ENCODE measurements around the gene WWOX.

WWOX gene

DNA sequence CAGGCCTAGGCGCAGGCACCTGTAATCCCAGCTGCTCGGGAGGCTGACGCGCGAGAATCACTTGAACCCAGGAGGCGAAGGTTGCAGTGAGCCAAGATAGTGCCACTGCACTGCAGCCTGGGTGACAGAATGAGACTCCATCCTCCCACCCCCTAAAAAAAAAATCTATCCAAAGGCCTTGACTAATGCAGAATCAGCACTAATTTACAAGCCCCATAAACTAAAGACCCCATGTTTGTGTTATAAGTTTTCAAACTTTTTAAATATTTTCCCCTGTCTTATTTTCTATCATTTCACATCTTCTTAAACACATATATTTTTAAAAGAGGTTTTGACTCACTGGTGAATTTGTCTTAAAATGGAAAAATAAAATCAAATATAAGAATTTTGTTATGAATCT is 713.1 kb downstream of the WWOX start:
- H4K91ac ChIP-seq (ENCODE audit: low read depth, low read length), result no peak overlapping the region
- no peak overlapping the region for H2BK120ac ChIP-seq (ENCODE audit: insufficient read depth, low read length, poor library complexity)
- no CpG with 5 or more reads among the region's 6 CpGs for WGBS (ENCODE audit: extremely low coverage, insufficient coverage, insufficient read length)
- H4K12ac ChIP-seq (ENCODE audit: low read depth, low read length), result no peak overlapping the region
- no peak overlapping the region for H3K9ac ChIP-seq (ENCODE audit: low read length)
- H3K79me2 ChIP-seq (ENCODE audit: control insufficient read depth, insufficient read depth, low read length, poor library complexity), result no peaks in the 10 kb centered on the region
- no peak overlapping the region for H2AFZ ChIP-seq (ENCODE audit: insufficient read depth, low read length, poor library complexity)
- no peak overlapping the region for H3K4me3 ChIP-seq (ENCODE audit: low read depth, low read length)
- H3K4me1 ChIP-seq (ENCODE audit: control insufficient read depth in 1 of 2, insufficient read depth in 2 of 2, low read length in 2 of 2), result no peaks in the 10 kb centered on the region
- no peak overlapping the region for H2BK5ac ChIP-seq (ENCODE audit: low read depth, low read length, poor library complexity)
- H3K4me2 ChIP-seq (ENCODE audit: low read length), result no peak overlapping the region
- no peak overlapping the region for H3K18ac ChIP-seq (ENCODE audit: low read length)
- no peak overlapping the region for H3K27ac ChIP-seq (ENCODE audit: low read depth, low read length)
- DNase-seq, result no peak
- H2AK5ac ChIP-seq (ENCODE audit: low read length), result no peak overlapping the region
- no peak overlapping the region for H3K23ac ChIP-seq (ENCODE audit: low read length)
- H3K27me3 ChIP-seq (ENCODE audit: insufficient read depth, low read length), result no peaks in the 10 kb centered on the region
- no peak overlapping the region for H4K8ac ChIP-seq (ENCODE audit: low read depth, low read length)
- H3K9me3 ChIP-seq (ENCODE audit: insufficient read depth, low read depth, low read length), result no peaks in the 10 kb centered on the region
- no peak overlapping the region for H2BK12ac ChIP-seq (ENCODE audit: low read length)
- H3K4ac ChIP-seq (ENCODE audit: low read depth, low read length), result no peak overlapping the region
- no peaks in the 10 kb centered on the region for H3K36me3 ChIP-seq (ENCODE audit: control insufficient read depth in 1 of 2, insufficient read depth in 2 of 2, low read length in 2 of 2)
- no peak overlapping the region for H3K14ac ChIP-seq (ENCODE audit: low read length)
- no peaks in the 10 kb centered on the region for H3K79me1 ChIP-seq (ENCODE audit: low read length)

DNA sequence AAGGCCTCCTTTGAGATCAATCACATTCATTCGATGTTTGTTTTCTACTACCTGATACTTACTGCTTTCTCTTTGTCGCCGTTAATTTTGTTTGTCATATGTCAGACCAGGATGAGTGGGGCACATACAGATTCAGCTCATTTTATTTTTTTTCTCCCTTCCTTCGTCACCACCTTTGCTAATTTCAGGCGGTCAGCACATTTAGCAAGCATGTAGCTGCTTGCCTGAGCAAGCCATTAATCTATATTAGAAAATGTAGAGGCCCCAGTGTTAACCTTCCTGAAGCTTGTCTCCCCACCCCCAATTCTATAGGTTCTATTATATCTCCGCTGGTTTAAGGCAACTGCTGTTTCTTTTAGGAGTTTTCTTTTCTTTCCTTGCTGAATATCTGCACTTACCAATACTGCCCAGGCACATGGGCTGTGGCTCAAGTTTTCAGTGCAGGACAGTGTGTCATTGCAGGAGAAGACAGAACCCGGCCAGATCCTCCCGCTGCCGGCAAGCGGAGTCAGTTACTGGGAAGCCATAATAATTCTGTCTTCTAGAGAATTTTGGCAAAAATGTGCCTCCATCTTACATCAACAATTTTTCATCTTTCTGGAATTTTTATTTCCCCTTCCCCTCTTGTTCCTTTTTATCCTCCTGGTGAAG is 714.3 kb downstream of the WWOX start:
- no CpG with 5 or more reads among the region's 10 CpGs for WGBS (ENCODE audit: extremely low coverage, insufficient coverage, insufficient read length)
- Histone ChIP-seq H3K27ac (ENCODE audit: low read depth, low read length) (no peak overlapping the region), H3K4me2 (ENCODE audit: low read length) (no peak overlapping the region), H3K14ac (ENCODE audit: low read length) (no peak overlapping the region), H4K8ac (ENCODE audit: low read depth, low read length) (no peak overlapping the region), H3K4me3 (ENCODE audit: low read depth, low read length) (no peak overlapping the region), H4K12ac (ENCODE audit: low read depth, low read length) (no peak overlapping the region), H3K9me3 (ENCODE audit: insufficient read depth, low read depth, low read length) (no peaks in the 10 kb centered on the region), H2BK5ac (ENCODE audit: low read depth, low read length, poor library complexity) (no peak overlapping the region), H3K23ac (ENCODE audit: low read length) (no peak overlapping the region), H3K36me3 (ENCODE audit: control insufficient read depth in 1 of 2, insufficient read depth in 2 of 2, low read length in 2 of 2) (no peaks in the 10 kb centered on the region), H3K4me1 (ENCODE audit: control insufficient read depth in 1 of 2, insufficient read depth in 2 of 2, low read length in 2 of 2) (no peaks in the 10 kb centered on the region), H2AK5ac (ENCODE audit: low read length) (no peak overlapping the region), H3K9ac (ENCODE audit: low read length) (no peak overlapping the region), H2AFZ (ENCODE audit: insufficient read depth, low read length, poor library complexity) (no peak overlapping the region), H2BK12ac (ENCODE audit: low read length) (no peak overlapping the region), H2BK120ac (ENCODE audit: insufficient read depth, low read length, poor library complexity) (no peak overlapping the region), H3K79me1 (ENCODE audit: low read length) (no peaks in the 10 kb centered on the region), H3K27me3 (ENCODE audit: insufficient read depth, low read length) (no peaks in the 10 kb centered on the region), H3K18ac (ENCODE audit: low read length) (no peak overlapping the region), H3K4ac (ENCODE audit: low read depth, low read length) (no peak overlapping the region), H3K79me2 (ENCODE audit: control insufficient read depth, insufficient read depth, low read length, poor library complexity) (no peaks in the 10 kb centered on the region), H4K91ac (ENCODE audit: low read depth, low read length) (no peak overlapping the region)
- DNase-seq, result no peak

- Histone ChIP-seq H2AK5ac (ENCODE audit: low read length) (no peak overlapping the region), H3K27ac (ENCODE audit: low read depth, low read length) (no peak overlapping the region), H3K9ac (ENCODE audit: low read length) (no peak overlapping the region), H3K4ac (ENCODE audit: low read depth, low read length) (no peak overlapping the region), H3K27me3 (ENCODE audit: insufficient read depth, low read length) (no peaks in the 10 kb centered on the region), H4K12ac (ENCODE audit: low read depth, low read length) (no peak overlapping the region), H3K18ac (ENCODE audit: low read length) (no peak overlapping the region), H3K4me1 (ENCODE audit: control insufficient read depth in 1 of 2, insufficient read depth in 2 of 2, low read length in 2 of 2) (no peaks in the 10 kb centered on the region), H3K79me2 (ENCODE audit: control insufficient read depth, insufficient read depth, low read length, poor library complexity) (no peaks in the 10 kb centered on the region), H2BK120ac (ENCODE audit: insufficient read depth, low read length, poor library complexity) (no peak overlapping the region), H3K4me3 (ENCODE audit: low read depth, low read length) (no peak overlapping the region), H3K36me3 (ENCODE audit: control insufficient read depth in 1 of 2, insufficient read depth in 2 of 2, low read length in 2 of 2) (no peaks in the 10 kb centered on the region), H3K14ac (ENCODE audit: low read length) (no peak overlapping the region), H4K8ac (ENCODE audit: low read depth, low read length) (no peak overlapping the region), H4K91ac (ENCODE audit: low read depth, low read length) (no peak overlapping the region), H2BK5ac (ENCODE audit: low read depth, low read length, poor library complexity) (no peak overlapping the region), H3K23ac (ENCODE audit: low read length) (no peak overlapping the region), H2BK12ac (ENCODE audit: low read length) (no peak overlapping the region), H3K9me3 (ENCODE audit: insufficient read depth, low read depth, low read length) (no peaks in the 10 kb centered on the region), H2AFZ (ENCODE audit: insufficient read depth, low read length, poor library complexity) (no peak overlapping the region), H3K79me1 (ENCODE audit: low read length) (no peaks in the 10 kb centered on the region), H3K4me2 (ENCODE audit: low read length) (no peak overlapping the region)
- DNase-seq, result no peak
- WGBS (ENCODE audit: extremely low coverage, insufficient coverage, insufficient read length), result no CpG with 5 or more reads among the region's 2 CpGs
These were observed 716.3 kb downstream of the WWOX start for GRCh38 chr16:78815713-78816112.

- no peaks in the 10 kb centered on the region for H3K4me1 ChIP-seq (ENCODE audit: control insufficient read depth in 1 of 2, insufficient read depth in 2 of 2, low read length in 2 of 2)
- H3K4me2 ChIP-seq (ENCODE audit: low read length), result no peak overlapping the region
- H2AK5ac ChIP-seq (ENCODE audit: low read length), result no peak overlapping the region
- H3K18ac ChIP-seq (ENCODE audit: low read length), result no peak overlapping the region
- no CpG with 5 or more reads among the region's 2 CpGs for WGBS (ENCODE audit: extremely low coverage, insufficient coverage, insufficient read length)
- no peak overlapping the region for H2AFZ ChIP-seq (ENCODE audit: insufficient read depth, low read length, poor library complexity)
- no peak overlapping the region for H2BK5ac ChIP-seq (ENCODE audit: low read depth, low read length, poor library complexity)
- H3K9ac ChIP-seq (ENCODE audit: low read length), result no peak overlapping the region
- no peak overlapping the region for H4K12ac ChIP-seq (ENCODE audit: low read depth, low read length)
- H4K91ac ChIP-seq (ENCODE audit: low read depth, low read length), result no peak overlapping the region
- no peak overlapping the region for H4K8ac ChIP-seq (ENCODE audit: low read depth, low read length)
- H3K79me2 ChIP-seq (ENCODE audit: control insufficient read depth, insufficient read depth, low read length, poor library complexity), result no peaks in the 10 kb centered on the region
- H3K14ac ChIP-seq (ENCODE audit: low read length), result no peak overlapping the region
- H3K4ac ChIP-seq (ENCODE audit: low read depth, low read length), result no peak overlapping the region
- H3K79me1 ChIP-seq (ENCODE audit: low read length), result no peaks in the 10 kb centered on the region
- no peaks in the 10 kb centered on the region for H3K9me3 ChIP-seq (ENCODE audit: insufficient read depth, low read depth, low read length)
- H3K27me3 ChIP-seq (ENCODE audit: insufficient read depth, low read length), result no peaks in the 10 kb centered on the region
- no peak overlapping the region for H3K27ac ChIP-seq (ENCODE audit: low read depth, low read length)
- DNase-seq, result peak; percentile 47 to 67
- no peak overlapping the region for H2BK120ac ChIP-seq (ENCODE audit: insufficient read depth, low read length, poor library complexity)
- H3K4me3 ChIP-seq (ENCODE audit: low read depth, low read length), result no peak overlapping the region
- no peak overlapping the region for H2BK12ac ChIP-seq (ENCODE audit: low read length)
- no peak overlapping the region for H3K23ac ChIP-seq (ENCODE audit: low read length)
- H3K36me3 ChIP-seq (ENCODE audit: control insufficient read depth in 1 of 2, insufficient read depth in 2 of 2, low read length in 2 of 2), result no peaks in the 10 kb centered on the region
These were observed 717.2 kb downstream of the WWOX start for GRCh38 chr16:78816499-78817195.
